Epithelial cell of proximal tubule (primary cell): Measurements from ENCODE around the gene TTLL12. TPM values are rescaled to one million over a fixed set of nuclear protein-coding genes. Genes with fewer than 3 reads are reported as not detected.

Experiments used
- DNase-seq: peaks from one replicate; pipeline ENCODE4 v3.0.0-alpha.2; 2011; ENCODE audit warnings: low read depth
- H3K4me3 ChIP-seq: 2 replicates; pipeline ENCODE4 v1.5.1; 2011; ENCODE audit warnings: low read depth, mild to moderate bottlenecking, low read length
- total RNA-seq: library from RNA; depleted of rRNA; stranded (reverse); fragments of >200 nt; gene quantifications from 2 replicates; pipeline ENCODE4 v1.2.3, GENCODE V29; 2015
- TF ChIP-seq, protein P1 (sequence below): conservative IDR thresholded peaks from 2 replicates; pipeline ENCODE4 v1.5.1; 2012; ENCODE audit warnings: low read depth, mild to moderate bottlenecking, low read length

The TTLL12 gene
- total RNA-seq, 1 donor from 2014 or later: 91.8 TPM

DNA sequence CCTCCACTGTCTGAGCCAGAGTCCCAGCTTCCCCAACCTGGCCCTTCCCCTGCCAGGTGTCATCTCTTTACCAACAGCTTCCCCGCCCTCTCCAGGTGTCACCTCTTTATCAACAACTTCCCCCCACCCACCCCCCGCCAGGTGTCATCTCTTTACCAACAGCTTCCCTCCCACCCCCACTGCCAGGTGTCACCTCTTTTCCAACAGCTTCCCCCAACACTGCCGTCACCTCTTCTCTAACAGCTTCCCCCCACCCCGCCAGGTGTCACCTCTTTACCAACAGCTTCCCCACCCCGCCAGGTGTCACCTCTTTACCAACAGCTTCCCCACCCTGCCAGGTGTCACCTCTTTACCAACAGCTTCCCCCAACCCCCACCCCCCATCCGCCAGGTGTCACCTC is 29.8 kb upstream of the TTLL12 start:
- no peak for DNase-seq
- TF ChIP-seq, protein P1, sequence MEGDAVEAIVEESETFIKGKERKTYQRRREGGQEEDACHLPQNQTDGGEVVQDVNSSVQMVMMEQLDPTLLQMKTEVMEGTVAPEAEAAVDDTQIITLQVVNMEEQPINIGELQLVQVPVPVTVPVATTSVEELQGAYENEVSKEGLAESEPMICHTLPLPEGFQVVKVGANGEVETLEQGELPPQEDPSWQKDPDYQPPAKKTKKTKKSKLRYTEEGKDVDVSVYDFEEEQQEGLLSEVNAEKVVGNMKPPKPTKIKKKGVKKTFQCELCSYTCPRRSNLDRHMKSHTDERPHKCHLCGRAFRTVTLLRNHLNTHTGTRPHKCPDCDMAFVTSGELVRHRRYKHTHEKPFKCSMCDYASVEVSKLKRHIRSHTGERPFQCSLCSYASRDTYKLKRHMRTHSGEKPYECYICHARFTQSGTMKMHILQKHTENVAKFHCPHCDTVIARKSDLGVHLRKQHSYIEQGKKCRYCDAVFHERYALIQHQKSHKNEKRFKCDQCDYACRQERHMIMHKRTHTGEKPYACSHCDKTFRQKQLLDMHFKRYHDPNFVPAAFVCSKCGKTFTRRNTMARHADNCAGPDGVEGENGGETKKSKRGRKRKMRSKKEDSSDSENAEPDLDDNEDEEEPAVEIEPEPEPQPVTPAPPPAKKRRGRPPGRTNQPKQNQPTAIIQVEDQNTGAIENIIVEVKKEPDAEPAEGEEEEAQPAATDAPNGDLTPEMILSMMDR: no peak
- H3K4me3 ChIP-seq: no peak overlapping the region

DNA sequence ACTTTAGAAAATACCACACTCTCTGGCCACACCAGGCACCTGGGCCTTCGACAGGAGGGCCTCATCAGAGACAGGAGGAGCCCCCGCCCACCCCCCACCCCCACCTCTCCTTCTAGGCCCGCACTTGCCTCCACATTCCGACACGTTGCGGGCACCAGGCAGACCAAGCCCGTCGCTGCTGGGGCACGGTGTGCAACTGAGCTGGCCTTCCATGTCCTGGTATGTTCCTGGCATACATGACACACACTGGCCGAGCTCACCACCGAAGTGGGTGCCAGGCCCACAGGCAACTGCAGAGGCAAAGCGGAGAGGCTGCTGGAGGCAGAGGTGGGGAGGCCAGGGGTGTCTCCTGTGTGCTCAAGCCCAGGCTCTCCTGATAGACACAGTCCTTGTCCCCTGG is 27.0 kb upstream of the TTLL12 start:
- no peak overlapping the region for H3K4me3 ChIP-seq
- TF ChIP-seq, protein P1: no peak
- no peak for DNase-seq

DNA sequence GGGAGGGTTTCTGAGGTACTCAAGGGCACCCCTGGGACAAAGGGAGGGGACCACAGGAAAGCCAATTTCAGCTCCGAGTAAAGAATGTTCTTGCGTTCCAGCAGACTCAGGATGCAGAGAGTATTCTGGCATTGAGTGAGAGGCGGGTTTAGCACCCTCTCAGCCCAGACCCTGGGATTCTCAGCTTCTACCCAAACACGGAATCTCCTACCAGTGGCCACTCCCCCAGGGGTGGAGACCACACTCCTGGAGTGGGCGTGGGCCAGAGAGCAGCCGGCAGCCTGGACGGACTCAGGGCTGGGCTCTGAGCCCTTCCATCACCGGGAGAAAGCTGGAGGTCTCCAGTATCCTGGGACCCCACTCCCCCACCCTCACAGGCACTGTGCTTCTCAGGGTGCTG is 26.1 kb upstream of the TTLL12 start:
- no peak for DNase-seq
- TF ChIP-seq, protein P1: no peak
- H3K4me3 ChIP-seq: no peak overlapping the region

DNA sequence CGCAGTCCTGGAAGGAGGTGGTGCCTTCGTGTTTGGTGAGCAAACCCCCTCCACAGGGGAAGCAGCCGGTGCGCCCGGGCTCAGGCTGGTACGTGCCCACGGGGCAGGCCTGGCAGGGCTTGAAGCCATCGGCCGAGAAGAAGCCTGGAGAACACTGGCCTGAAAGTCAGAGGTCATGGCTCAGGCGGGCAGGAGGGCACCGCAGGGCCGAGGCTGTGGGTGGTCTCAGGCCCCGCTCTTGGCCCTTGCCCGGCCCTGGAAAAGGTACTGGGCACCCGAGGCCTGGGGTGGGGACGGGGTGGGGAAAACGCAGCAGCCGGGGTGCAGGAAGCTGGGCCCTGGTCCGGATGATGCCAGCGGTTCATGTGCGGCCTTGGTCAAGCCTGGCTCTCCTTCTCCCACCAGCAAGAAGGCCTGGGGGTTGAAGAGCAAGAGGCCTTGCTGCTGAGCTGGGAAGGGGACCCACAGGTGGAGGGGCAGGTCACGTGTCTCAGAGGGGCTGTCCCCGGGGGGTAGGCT is 25.6 kb upstream of the TTLL12 start:
- TF ChIP-seq, protein P1: no peak
- no peak for DNase-seq

DNA sequence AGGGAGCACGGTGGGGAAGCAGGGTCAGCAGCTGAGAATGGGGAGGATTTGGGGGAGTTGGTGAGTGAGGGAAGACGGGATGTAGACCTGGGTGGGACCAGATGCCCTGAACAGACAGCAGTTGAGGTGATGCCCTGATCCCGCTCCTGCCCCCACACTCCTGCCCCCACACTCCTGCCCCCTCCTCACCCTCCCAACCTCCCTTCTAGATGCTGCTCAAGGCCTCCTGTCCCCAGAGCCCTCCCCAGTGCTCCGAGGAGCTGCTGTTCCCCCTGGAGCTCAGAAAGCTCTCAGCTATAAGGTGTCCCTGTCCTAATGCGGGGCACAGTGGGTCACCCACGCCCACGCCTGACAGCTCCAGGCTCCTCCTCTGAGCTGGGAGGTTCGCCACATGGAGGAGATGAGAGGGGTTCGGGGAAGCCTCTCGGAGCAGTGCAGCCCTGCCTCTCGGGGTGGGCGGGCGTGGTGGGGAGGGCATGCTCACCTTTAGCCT is 25.1 kb upstream of the TTLL12 start:
- no peak for DNase-seq
- no peak overlapping the region for H3K4me3 ChIP-seq
- TF ChIP-seq, protein P1: no peak

More for the DNA sequence above, 25.6 kb upstream of the TTLL12 start:
- no peak overlapping the region for H3K4me3 ChIP-seq

DNA sequence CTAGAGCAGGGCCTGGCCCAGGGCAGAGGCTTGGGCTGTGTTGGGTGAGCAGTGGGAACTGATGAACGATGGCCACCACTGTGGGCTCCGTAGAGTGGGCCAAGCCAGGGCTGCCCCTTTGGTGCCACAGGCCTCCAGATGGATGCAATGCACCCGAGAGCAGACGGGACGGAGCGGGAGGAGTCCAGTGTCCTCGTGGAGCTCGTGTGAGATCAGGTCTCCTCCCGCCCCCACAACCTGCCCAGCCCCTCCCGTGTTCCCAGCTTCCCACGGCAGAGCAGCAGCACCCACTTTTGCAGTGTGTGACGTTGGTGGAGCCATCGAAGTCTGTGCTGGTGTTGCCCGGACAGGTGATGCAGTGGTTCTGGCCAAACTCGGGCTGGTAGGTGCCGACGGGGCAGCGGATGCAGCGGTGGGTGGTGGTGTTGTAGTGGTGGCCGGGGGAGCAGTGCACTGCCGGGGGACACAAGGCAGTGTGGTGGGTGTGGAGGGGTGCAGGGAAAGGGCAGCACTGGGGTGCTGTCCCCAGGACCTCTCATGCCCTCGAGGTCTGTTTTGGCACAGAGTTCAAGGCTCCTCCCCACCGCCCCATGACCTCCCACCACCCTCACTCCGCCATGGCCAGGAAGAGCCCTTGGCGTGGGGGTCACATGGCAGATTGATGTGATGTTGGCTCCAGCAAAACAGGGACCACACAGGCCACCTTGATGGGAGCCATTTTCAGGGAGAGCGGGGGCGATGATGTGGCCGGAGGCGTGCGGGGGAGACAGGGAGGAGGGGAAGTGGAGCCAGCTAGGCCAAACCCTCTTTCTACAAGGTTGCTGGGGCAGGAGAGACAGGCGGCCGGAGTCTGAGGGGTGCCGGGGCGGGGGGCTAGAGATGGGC is 23.9 kb upstream of the TTLL12 start:
- H3K4me3 ChIP-seq: no peak overlapping the region
- DNase-seq: no peak
- TF ChIP-seq, protein P1: no peak
